DMS79 (cell line): ENCODE data around the gene SYNJ1.
A peak's percentile ranks its signal among the peaks of the same experiment; 100 is the strongest.
"Not testable (repeated sequence)": the region's sequence is repeated elsewhere in the genome, so short reads cannot be mapped to it uniquely, and the experiment has no call there.

Source experiments
- DNase-seq: peaks from one replicate; lab custom pipeline; 2025; lab: John Stamatoyannopoulos, UW

The SYNJ1 gene

DNA sequence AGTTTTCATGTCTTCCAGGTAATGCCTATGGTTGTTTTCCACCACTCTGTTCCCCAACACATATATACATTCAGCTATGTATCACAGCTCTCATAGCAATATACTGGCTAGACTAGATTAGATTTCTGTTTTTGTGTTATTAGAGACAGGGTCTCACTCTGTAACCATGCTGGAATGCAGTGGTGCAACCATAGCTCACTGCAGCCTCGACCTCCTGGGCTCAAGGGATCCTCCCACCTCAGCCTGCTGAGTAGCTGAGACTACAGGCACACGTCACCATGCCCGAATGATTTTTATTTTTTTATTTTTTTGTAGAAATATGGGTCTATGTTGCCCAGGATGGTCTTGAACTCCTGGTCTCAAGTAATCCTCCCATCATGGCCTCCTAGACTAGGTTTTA lies 37.7 kb downstream of the SYNJ1 start:
- DNase-seq = no peak

GRCh38 chr21:32687643-32688345 lies 40.0 kb downstream of the SYNJ1 start:
- no peak for DNase-seq

GRCh38 chr21:32682696-32683474 lies 44.9 kb downstream of the SYNJ1 start:
- no peak for DNase-seq

DNA sequence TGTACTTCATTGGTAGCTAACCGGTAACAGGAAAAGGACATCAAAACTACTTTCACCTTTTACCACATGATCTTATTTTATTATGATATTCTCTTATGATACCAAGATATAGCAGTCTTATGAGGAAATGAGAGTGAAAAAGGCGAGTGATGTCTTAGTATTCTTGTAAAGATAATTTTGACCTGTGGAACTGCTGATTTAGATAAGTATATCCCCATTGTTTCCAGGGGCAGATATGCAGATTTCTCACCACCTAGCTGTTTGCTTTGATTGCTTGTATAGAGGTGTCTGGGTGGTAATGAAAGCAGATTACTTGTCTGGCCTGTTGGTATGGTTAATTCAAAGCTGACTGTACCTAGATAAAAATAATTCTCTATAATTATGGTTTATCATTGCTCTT lies 53.1 kb downstream of the SYNJ1 start:
- DNase-seq = no peak

- DNase-seq = no peak
Observed at GRCh38 chr21:32674038-32674437, 53.8 kb downstream of the SYNJ1 start.

- DNase-seq = no peak
Observed at GRCh38 chr21:32666258-32666657, 61.6 kb downstream of the SYNJ1 start.

- DNase-seq = not testable (repeated sequence)
Observed at GRCh38 chr21:32664095-32664494, 63.7 kb downstream of the SYNJ1 start.

DNA sequence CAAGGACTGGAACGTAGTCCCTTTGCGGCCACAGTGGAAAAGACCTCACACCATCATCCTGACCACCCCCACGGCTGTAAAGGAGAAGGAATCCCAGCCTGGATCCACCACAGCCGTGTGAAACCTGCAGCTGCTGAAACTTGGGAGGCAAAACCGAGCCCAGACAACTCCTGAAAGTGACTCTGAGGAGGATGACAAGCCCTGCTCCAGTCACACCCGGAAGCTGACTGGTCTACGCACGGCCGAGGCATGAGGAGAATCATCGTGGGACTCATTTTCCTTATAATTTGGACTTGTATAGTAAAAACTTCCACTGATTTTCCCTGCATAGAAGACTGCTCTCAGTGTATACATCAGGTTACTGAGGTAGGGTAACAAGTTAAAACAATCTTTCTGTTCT lies 65.8 kb downstream of the SYNJ1 start:
- not testable (repeated sequence) for DNase-seq

- DNase-seq = peak; percentile 91
Observed at GRCh38 chr21:32661026-32661782, 66.6 kb downstream of the SYNJ1 start.

- no peak for DNase-seq
Observed at GRCh38 chr21:32658524-32658923, 69.3 kb downstream of the SYNJ1 start.

GRCh38 chr21:32653326-32653901 lies 74.4 kb downstream of the SYNJ1 start:
- no peak for DNase-seq

- DNase-seq = no peak
Observed at GRCh38 chr21:32648165-32648564, 79.6 kb downstream of the SYNJ1 start.

- DNase-seq = no peak
Observed at GRCh38 chr21:32645261-32646182, 82.3 kb downstream of the SYNJ1 start.

GRCh38 chr21:32641710-32642698 lies 85.8 kb downstream of the SYNJ1 start:
- no peak for DNase-seq

GRCh38 chr21:32626621-32627196 lies 101.1 kb downstream of the SYNJ1 start:
- no peak for DNase-seq

DNA sequence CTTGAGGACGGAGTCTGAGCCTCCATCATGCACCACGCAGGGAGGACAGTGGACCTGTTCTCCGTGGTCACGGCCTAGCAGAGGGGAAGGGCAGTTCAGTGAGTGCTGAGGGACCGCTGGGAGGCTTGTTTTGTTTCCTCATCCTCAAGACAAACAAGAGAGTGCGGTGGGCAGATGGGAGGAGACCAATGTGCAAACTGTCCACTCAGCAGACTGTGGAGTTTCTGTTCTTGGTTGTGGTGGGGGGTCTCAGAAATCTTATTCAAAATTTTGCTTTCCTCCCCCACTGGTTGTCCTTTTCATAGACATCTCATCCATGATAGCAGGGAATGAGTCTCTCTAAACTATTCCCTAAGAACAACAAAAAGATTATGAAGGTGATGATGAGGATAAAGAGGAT lies 109.6 kb downstream of the SYNJ1 start:
- not testable (repeated sequence) for DNase-seq

DNA sequence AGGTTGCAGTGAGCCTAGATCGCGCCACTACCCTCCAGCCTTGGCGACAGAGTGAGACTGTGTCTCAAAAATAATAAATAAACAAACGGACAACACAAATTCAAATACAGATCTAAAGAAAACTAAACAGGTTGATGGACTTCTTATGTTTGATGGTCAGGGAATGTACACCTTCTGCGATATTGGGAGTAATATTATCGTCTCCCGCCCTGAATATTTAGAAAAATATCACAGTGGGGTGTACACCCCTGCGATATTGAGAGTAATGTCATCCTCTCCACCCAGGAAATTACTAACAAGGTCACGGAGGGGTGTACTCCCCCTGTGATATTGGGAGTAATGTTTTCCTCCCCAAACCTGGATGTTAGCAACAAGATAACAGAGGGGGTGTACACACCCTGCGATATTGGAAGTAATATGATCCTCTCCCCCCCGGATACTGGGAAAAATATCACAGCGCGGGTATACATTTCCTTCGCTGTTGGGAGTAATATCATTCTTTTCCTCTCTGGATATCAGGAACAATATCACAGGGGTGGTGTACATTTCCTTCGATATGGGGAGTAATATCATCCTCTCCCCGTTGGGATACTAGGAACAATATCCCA lies 114.3 kb downstream of the SYNJ1 start:
- no peak for DNase-seq

- no peak for DNase-seq
Observed at GRCh38 chr21:32612999-32613337, 114.8 kb downstream of the SYNJ1 start.
